ENCODE measurements around the gene BMP7. TPM values are rescaled to one million over a fixed set of nuclear protein-coding genes. Genes with fewer than 3 reads are reported as not detected.

The BMP7 gene
- total and polyA plus RNA-seq, 2 experiments from 2014 or later: not detected

DNA sequence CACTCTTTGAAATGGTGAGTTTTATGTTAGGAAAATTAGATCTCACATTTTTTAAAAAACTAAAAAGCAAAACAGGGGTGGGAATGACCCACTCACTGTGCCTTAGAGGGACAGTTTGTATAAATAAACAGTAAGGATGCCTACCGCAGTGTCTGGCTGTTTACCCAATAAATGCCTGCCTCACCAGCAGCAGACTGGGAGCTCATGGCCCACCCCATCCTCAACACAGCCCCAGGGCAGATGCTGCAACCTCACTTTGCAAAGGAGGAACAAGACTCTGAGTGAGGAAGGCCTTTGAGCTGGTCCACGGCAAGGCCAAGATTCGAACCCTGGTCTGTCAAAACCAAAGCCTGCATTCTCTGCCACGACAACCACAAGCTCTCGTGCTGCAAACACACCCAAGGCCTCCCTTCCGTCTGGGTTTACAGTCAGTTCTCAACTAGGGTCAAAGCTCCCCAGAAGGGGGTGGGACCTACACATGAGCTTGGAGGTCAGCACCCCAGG, 77.8 kb downstream of the BMP7 start:
- Histone ChIP-seq H3K27me3 (replicated peaks; ENCODE audit: insufficient read depth) (peaks cover 10% of the 10 kb centered on the region), H3K4me1 (ENCODE audit: insufficient read depth) (peaks cover 11% of the 10 kb centered on the region), H4K20me1 (ENCODE audit: insufficient read depth) (no peaks in the 10 kb centered on the region), H3K27ac (no peak overlapping the region), H3K4me3 (no peak overlapping the region), H3K9me3 (ENCODE audit: low read depth) (no peaks in the 10 kb centered on the region), H3F3A (ENCODE audit: insufficient read depth) (peaks cover 4% of the 10 kb centered on the region; the same call in 1 of the 2 replicates), H3K9ac (no peak overlapping the region), H3K36me3 (ENCODE audit: low read depth) (no peaks in the 10 kb centered on the region), H3K9me2 (ENCODE audit: insufficient read depth) (no peaks in the 10 kb centered on the region), H3K4me2 (ENCODE audit: unreplicated experiment) (no peak overlapping the region), H2AFZ (no peak overlapping the region), H3K79me2 (ENCODE audit: insufficient read depth) (no peaks in the 10 kb centered on the region)
- 96 to 97% methylated on average over 6 of the region's 6 CpGs for WGBS, 2 experiments (ENCODE audit: low coverage in 1 of 2, low lambda C conversion rate in 2 of 2, missing lambda C conversion rate in 2 of 2)
- no peak for TF ChIP-seq EZH2phosphoT487 (IDR thresholded peaks at IDR 0.05; ENCODE audit: insufficient read depth, low read depth)
- in situ Hi-C loops (cut with MboI): no loop called here
- DNase-seq: no peak

DNA sequence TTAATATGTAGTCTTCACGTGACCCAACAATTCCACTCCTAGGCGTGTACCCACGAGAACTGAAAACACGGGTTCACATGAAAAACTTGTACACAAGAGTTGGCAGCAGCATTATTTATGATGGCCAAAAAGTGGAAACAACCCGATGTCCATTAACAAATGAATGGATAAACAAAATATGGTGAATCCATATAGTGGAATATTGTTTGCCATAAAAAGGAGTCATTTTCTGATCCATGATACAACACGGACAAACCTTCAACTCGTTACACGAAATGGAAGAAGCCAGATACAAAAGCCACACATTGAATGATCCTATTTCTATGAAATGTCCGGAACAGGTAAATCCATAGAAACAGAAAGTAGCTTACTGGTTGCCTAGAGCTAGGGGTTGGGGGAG, 78.4 kb downstream of the BMP7 start:
- Histone ChIP-seq H3K9me3 (ENCODE audit: low read depth) (no peaks in the 10 kb centered on the region), H3K79me2 (ENCODE audit: insufficient read depth) (no peaks in the 10 kb centered on the region), H3K4me2 (ENCODE audit: unreplicated experiment) (no peak overlapping the region), H3K27me3 (replicated peaks; ENCODE audit: insufficient read depth) (peaks cover 12% of the 10 kb centered on the region), H3F3A (ENCODE audit: insufficient read depth) (peaks cover 4% of the 10 kb centered on the region; the same call in 1 of the 2 replicates), H3K36me3 (ENCODE audit: low read depth) (no peaks in the 10 kb centered on the region), H3K4me3 (no peak overlapping the region), H3K9me2 (ENCODE audit: insufficient read depth) (no peaks in the 10 kb centered on the region), H3K27ac (no peak overlapping the region), H3K9ac (no peak overlapping the region), H3K4me1 (ENCODE audit: insufficient read depth) (peaks cover 11% of the 10 kb centered on the region), H4K20me1 (ENCODE audit: insufficient read depth) (no peaks in the 10 kb centered on the region), H2AFZ (no peak overlapping the region)
- in situ Hi-C loops (cut with MboI): no loop called here
- WGBS, 2 experiments (ENCODE audit: low coverage in 1 of 2, low lambda C conversion rate in 2 of 2, missing lambda C conversion rate in 2 of 2): 75 to 78% methylated on average over 9 of the region's 9 CpGs
- no peak for TF ChIP-seq EZH2phosphoT487 (IDR thresholded peaks at IDR 0.05; ENCODE audit: insufficient read depth, low read depth)
- TF ChIP-seq EZH2 (IDR thresholded peaks at IDR 0.05; ENCODE audit: insufficient read depth, poor library complexity, severe bottlenecking): no peak
- DNase-seq: no peak

DNA sequence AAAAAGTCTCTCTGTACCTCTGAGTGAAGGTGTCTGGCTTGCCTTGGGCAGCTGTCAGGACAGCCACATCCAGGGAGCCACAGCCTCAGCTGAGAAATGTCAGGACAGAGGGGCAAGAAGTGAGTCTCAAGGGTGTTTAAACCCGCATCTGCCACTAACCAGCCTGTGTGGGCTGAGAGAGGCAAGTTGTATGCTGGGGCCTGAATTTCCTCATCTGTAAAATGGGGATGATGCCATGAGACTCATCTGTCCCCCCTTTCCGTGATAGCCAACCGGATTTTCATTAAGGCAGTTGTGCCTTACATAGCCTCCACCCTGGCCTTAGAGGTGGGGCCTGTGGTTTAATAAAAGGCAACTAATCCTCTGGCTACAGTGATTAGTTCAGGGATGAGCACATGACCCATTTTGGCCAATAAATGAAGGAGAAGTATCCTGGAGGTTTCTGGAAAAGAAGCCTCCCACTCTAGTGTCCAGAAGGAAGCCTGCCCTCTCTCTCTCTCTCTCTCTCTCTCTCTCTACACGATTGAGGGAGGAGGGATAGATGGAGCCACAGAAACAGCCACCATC, 79.3 kb downstream of the BMP7 start:
- Histone ChIP-seq H3K27ac (no peak overlapping the region), H3K9me3 (ENCODE audit: low read depth) (no peaks in the 10 kb centered on the region), H3K79me2 (ENCODE audit: insufficient read depth) (no peaks in the 10 kb centered on the region), H3K4me1 (ENCODE audit: insufficient read depth) (peaks cover 11% of the 10 kb centered on the region), H4K20me1 (ENCODE audit: insufficient read depth) (no peaks in the 10 kb centered on the region), H3K27me3 (replicated peaks; ENCODE audit: insufficient read depth) (peaks cover 12% of the 10 kb centered on the region), H2AFZ (no peak overlapping the region), H3K9ac (no peak overlapping the region), H3K9me2 (ENCODE audit: insufficient read depth) (no peaks in the 10 kb centered on the region), H3K36me3 (ENCODE audit: low read depth) (no peaks in the 10 kb centered on the region), H3F3A (ENCODE audit: insufficient read depth) (peaks cover 4% of the 10 kb centered on the region; the same call in 1 of the 2 replicates), H3K4me3 (no peak overlapping the region), H3K4me2 (ENCODE audit: unreplicated experiment) (no peak overlapping the region)
- TF ChIP-seq EZH2phosphoT487 (IDR thresholded peaks at IDR 0.05; ENCODE audit: insufficient read depth, low read depth) (no peak), EZH2 (IDR thresholded peaks at IDR 0.05; ENCODE audit: insufficient read depth, poor library complexity, severe bottlenecking) (no peak)
- in situ Hi-C loops (cut with MboI): no loop called here
- 76% methylated on average over 4 of the region's 4 CpGs for WGBS, 2 experiments (ENCODE audit: low coverage in 1 of 2, low lambda C conversion rate in 2 of 2, missing lambda C conversion rate in 2 of 2)
- DNase-seq: no peak

DNA sequence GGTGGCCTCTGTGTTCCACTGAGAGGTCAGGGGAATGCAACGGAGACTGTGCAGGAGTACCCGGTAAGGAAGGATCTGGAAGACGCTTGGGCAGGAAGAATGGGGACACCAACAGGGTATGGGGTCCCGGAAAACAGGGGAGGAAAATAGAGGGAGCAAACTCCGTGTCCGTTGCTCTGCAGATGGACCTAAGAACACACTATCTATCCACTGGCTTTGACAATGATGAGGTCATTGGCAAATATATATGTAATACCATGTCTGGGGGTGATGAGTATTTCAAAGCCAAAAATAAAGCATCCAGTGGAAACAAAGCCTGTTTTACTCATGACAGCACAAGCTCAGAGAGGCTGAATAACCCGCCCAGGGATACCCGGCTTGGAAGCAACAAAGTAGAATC, 80.2 kb downstream of the BMP7 start:
- no peak for DNase-seq
- H3K79me2 ChIP-seq (ENCODE audit: insufficient read depth): no peaks in the 10 kb centered on the region
- H3K9me2 ChIP-seq (ENCODE audit: insufficient read depth): no peaks in the 10 kb centered on the region
- peaks cover 8% of the 10 kb centered on the region for H3K4me1 ChIP-seq (ENCODE audit: insufficient read depth)
- H3K27me3 ChIP-seq (replicated peaks; ENCODE audit: insufficient read depth): peaks cover 12% of the 10 kb centered on the region
- peaks cover 3% of the 10 kb centered on the region; the same call in 1 of the 2 replicates for H3F3A ChIP-seq (ENCODE audit: insufficient read depth)
- WGBS, 2 experiments (ENCODE audit: low coverage in 1 of 2, low lambda C conversion rate in 2 of 2, missing lambda C conversion rate in 2 of 2): 86 to 88% methylated on average over 8 of the region's 8 CpGs
- no peak overlapping the region for H3K4me2 ChIP-seq (ENCODE audit: unreplicated experiment)
- in situ Hi-C loops (cut with MboI): no loop called here
- H3K9ac ChIP-seq: no peak overlapping the region
- H3K36me3 ChIP-seq (ENCODE audit: low read depth): no peaks in the 10 kb centered on the region
- H3K9me3 ChIP-seq (ENCODE audit: low read depth): no peaks in the 10 kb centered on the region
- TF ChIP-seq EZH2 (IDR thresholded peaks at IDR 0.05; ENCODE audit: insufficient read depth, poor library complexity, severe bottlenecking): no peak
- no peak for TF ChIP-seq EZH2phosphoT487 (IDR thresholded peaks at IDR 0.05; ENCODE audit: insufficient read depth, low read depth)
- no peaks in the 10 kb centered on the region for H4K20me1 ChIP-seq (ENCODE audit: insufficient read depth)
- no peak overlapping the region for H3K27ac ChIP-seq
- no peak overlapping the region for H2AFZ ChIP-seq
- no peak overlapping the region for H3K4me3 ChIP-seq
